GM13977 (cell line): ENCODE results near the gene NCOA1.
"Not testable (repeated sequence)": the region's sequence is repeated elsewhere in the genome, so short reads cannot be mapped to it uniquely, and the experiment has no call there.

Experiments
- DNase-seq: peaks from one replicate; pipeline ENCODE4 v3.0.0; 2012; ENCODE audit warnings: low spot score
- CTCF ChIP-seq: IDR thresholded peaks from 2 replicates; pipeline ENCODE4 v1.5.1; 2012; ENCODE audit warnings: mild to moderate bottlenecking, control low read depth; ENCODE audit not compliant: insufficient read depth; ENCODE audit errors: extremely low read depth, missing control alignments
- in situ Hi-C: fragments of 300-500 bp; cut with MboI; formaldehyde crosslinking; loops from one replicate; pipeline ENCODE4 v1.12.0; 2022; ENCODE audit warnings: low sequenced_read_pairs, low pct_unique_long_range_greater_than_20kb, mixed read lengths, inconsistent platforms; ENCODE audit not compliant: unreplicated experiment

NCOA1 gene

GRCh38 chr2:24788816-24789215 lies 297.8 kb downstream of the NCOA1 start:
- in situ Hi-C loops = loop anchor here (25.0 kb wide), 1 partner anchor 177 kb away; no protein-coding TSS in a partner anchor
- DNase-seq = no peak
- no peak for TF ChIP-seq CTCF

DNA sequence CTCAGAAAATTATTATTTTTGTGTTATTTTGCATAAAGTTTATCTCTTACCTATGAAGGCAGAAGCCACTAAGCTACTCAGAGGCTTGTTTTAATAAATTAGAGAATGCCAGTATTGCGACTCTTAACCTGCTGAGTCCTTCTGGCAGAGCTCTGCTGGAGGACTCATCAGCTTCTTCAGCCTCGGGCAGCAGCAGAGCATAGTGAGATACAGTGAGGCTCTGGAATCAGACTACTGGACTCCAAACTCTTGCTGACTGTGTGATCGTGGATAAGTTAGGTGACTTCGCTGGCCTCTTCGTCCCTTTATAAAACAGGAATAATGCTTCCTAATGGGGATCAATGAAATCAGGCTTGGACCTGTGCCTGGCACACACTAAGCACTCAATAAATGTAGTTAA lies 300.4 kb downstream of the NCOA1 start:
- in situ Hi-C loops = loop anchor here (25.0 kb wide), 1 partner anchor 179 kb away; no protein-coding TSS in a partner anchor
- TF ChIP-seq CTCF = no peak
- no peak for DNase-seq

DNA sequence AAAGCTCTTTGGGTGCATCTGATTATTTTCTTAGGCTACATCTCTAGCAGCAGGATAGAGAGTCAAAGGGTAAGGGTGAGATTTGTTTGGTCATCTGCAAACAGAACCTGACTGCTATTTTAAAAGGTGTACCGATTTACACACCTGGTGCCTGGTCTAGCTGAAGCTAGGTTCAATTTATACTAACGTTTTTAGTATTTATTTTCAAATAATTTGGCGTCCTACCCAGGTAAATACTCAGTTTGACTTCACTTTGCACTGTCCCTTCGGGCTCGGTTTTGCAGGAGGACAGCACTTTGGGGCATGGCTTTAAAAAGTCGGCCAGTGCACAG lies 301.5 kb downstream of the NCOA1 start:
- in situ Hi-C loops = loop anchor here (25.0 kb wide), 1 partner anchor 180 kb away; no protein-coding TSS in a partner anchor
- DNase-seq = no peak
- no peak for TF ChIP-seq CTCF

GRCh38 chr2:24792874-24793760 lies 302.1 kb downstream of the NCOA1 start, which contains the start of the genes CENPO and PTRHD1:
Gene CENPO (plus strand): TSS chr2:24793425. CDS start chr2:24793920, 495 bp downstream.
Gene PTRHD1 (minus strand): TSS chr2:24793391. CDS start chr2:24793377, 14 bp downstream.
- in situ Hi-C loops = loop anchor here (25.0 kb wide), 1 partner anchor 181 kb away; no protein-coding TSS in a partner anchor
- TF ChIP-seq CTCF = peak; percentile 36
- peak; percentile 96 for DNase-seq

- in situ Hi-C loops = loop anchor here (25.0 kb wide), 1 partner anchor 182 kb away; no protein-coding TSS in a partner anchor
- no peak for TF ChIP-seq CTCF
- DNase-seq = peak; percentile 28
Measured at GRCh38 chr2:24793761-24794435, 302.8 kb downstream of the NCOA1 start.

GRCh38 chr2:24797644-24798043 lies 306.6 kb downstream of the NCOA1 start:
- in situ Hi-C loops = loop anchor here (25.0 kb wide), 1 partner anchor 185 kb away; no protein-coding TSS in a partner anchor
- no peak for DNase-seq
- TF ChIP-seq CTCF = no peak

DNA sequence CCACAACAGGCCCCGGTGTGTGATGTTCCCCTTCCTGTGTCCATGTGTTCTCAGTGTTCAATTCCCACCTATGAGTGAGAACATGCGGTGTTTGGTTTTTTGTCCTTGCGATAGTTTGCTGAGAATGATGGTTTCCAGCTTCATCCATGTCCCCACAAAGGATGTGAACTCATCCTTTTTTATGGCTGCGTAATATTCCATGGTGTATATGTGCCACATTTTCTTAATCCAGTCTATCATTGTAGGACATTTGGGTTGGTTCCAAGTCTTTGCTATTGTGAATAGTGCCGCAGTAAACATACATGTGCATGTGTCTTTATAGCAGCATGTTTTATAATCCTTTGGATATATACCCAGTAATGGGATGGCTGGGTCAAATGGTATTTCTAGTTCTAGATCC lies 309.4 kb downstream of the NCOA1 start:
- DNase-seq, in situ Hi-C loops: not testable (repeated sequence)

GRCh38 chr2:24805811-24806660 lies 315.0 kb downstream of the NCOA1 start:
- DNase-seq, in situ Hi-C loops: not testable (repeated sequence)
